HepG2 (cell line): ENCODE measurements around the gene APOLD1. TPM values are rescaled to one million over a fixed set of nuclear protein-coding genes. Genes with fewer than 3 reads are reported as not detected.

Experiments used
- ASH2L ChIP-seq: fragments of 300-600, 200-600 bp; sonication (generic); IDR thresholded peaks from 2 replicates; pipeline ENCODE4 v1.7.0; 2017; ENCODE audit warnings: low read depth, mild to moderate bottlenecking, moderate library complexity, mixed read lengths, low read length; ENCODE audit not compliant: insufficient read length
- CCAR2 ChIP-seq: fragments of 200-400 bp; formaldehyde crosslinking; optimal IDR thresholded peaks from 2 replicates; pipeline ENCODE3; 2018; ENCODE audit warnings: low read depth, mild to moderate bottlenecking, low read length, moderate library complexity
- FLYWCH1 ChIP-seq: sonication (generic); formaldehyde crosslinking; IDR thresholded peaks from 2 replicates; pipeline ENCODE4 v1.8.1; 2023; ENCODE audit warnings: mild to moderate bottlenecking, missing genetic modification reagents
- KMT2B ChIP-seq: IDR thresholded peaks from 2 replicates; pipeline ENCODE4 v1.6.1; 2016; ENCODE audit warnings: missing genetic modification reagents, missing compliant biosample characterization
- MTERF4 ChIP-seq: sonication (generic); formaldehyde crosslinking; IDR thresholded peaks from 2 replicates; pipeline ENCODE4 v1.8.0; 2023; ENCODE audit warnings: mild to moderate bottlenecking, missing genetic modification reagents
- MYC ChIP-seq: sonication (generic); formaldehyde crosslinking; IDR thresholded peaks from 2 replicates; pipeline ENCODE4 v1.9.0; 2021; ENCODE audit warnings: missing genetic modification reagents, borderline replicate concordance
- NFAT5 ChIP-seq: sonication (generic); formaldehyde crosslinking; IDR thresholded peaks from 2 replicates; pipeline ENCODE4 v1.4.0; 2020; ENCODE audit warnings: missing genetic modification reagents
- SIN3B ChIP-seq: fragments of 150-350 bp; IDR thresholded peaks from 2 replicates; pipeline ENCODE4 v1.6.1; 2014; ENCODE audit warnings: low read length
- SMARCC2 ChIP-seq: fragments of 450-650 bp; IDR thresholded peaks from 2 replicates; pipeline ENCODE4 v1.6.1; 2017; ENCODE audit warnings: antibody characterized with exemption, mild to moderate bottlenecking
- SOX13 ChIP-seq, 3 experiments: fragments of 450-650 bp in 1 of 3; sonication (generic) in 1 of 3; formaldehyde crosslinking in 1 of 3; IDR thresholded peaks in 2 of 3; conservative IDR thresholded peaks in 1 of 3; 2 replicates each; pipeline versions ENCODE4 v1.5.0 to v1.6.1; 2016 to 2020; ENCODE audit warnings: antibody characterized with exemption in 1 of 3, mild to moderate bottlenecking in 1 of 3, missing compliant biosample characterization in 1 of 3, missing genetic modification reagents in 1 of 3, moderate library complexity in 1 of 3
- ZFP36L1 ChIP-seq: sonication (generic); formaldehyde crosslinking; IDR thresholded peaks from 2 replicates; pipeline ENCODE4 v1.8.0; 2022; ENCODE audit warnings: mild to moderate bottlenecking, missing genetic modification reagents, moderate library complexity
- ZFP37 ChIP-seq: sonication (generic); formaldehyde crosslinking; IDR thresholded peaks from 2 replicates; pipeline ENCODE4 v1.4.0; 2020; ENCODE audit warnings: missing genetic modification reagents, borderline replicate concordance
- ZNF501 ChIP-seq: sonication (generic); formaldehyde crosslinking; IDR thresholded peaks from 2 replicates; pipeline ENCODE4 v1.5.1; 2020; ENCODE audit warnings: mild to moderate bottlenecking, moderate library complexity, missing genetic modification reagents
- ZNF512 ChIP-seq: sonication (generic); formaldehyde crosslinking; IDR thresholded peaks from 2 replicates; pipeline ENCODE4 v1.4.0; 2020; ENCODE audit warnings: mild to moderate bottlenecking, missing genetic modification reagents
- ZNF562 ChIP-seq: sonication (generic); formaldehyde crosslinking; IDR thresholded peaks from 2 replicates; pipeline ENCODE4 v1.8.0; 2022; ENCODE audit warnings: missing genetic modification reagents, borderline replicate concordance
- ZNF572 ChIP-seq: sonication (generic); formaldehyde crosslinking; IDR thresholded peaks from 2 replicates; pipeline ENCODE4 v1.5.1; 2020; ENCODE audit warnings: mild to moderate bottlenecking, missing genetic modification reagents
- ZNF598 ChIP-seq: sonication (generic); formaldehyde crosslinking; IDR thresholded peaks from 2 replicates; pipeline ENCODE4 v1.5.1; 2020; ENCODE audit warnings: mild to moderate bottlenecking, missing genetic modification reagents, borderline replicate concordance
- ZNF770 ChIP-seq: sonication (generic); formaldehyde crosslinking; IDR thresholded peaks from 2 replicates; pipeline ENCODE4 v1.5.0; 2020; ENCODE audit warnings: mild to moderate bottlenecking, missing genetic modification reagents
- polyA plus RNA-seq, 8 experiments: library from polyadenylated mRNA; depleted of rRNA in 3 of 8; stranded (reverse) in 7 of 8; unstranded in 1 of 8; fragments of >200 nt; fragmentation: Illumina TruSeq in 4 of 8; extraction: Trizol in 4 of 8; gene quantifications; 2 replicates each; pipeline versions ENCODE4 v1.2.1 to v1.2.3, GENCODE V29; 2011 to 2016; ENCODE audit warnings: low read depth in 4 of 8, missing spikeins in 1 of 8, mixed read lengths in 1 of 8; ENCODE audit not compliant: insufficient read depth in 1 of 8
- total RNA-seq, 5 experiments: library from RNA; depleted of rRNA; stranded (reverse); fragments of >200 nt; fragmentation: Illumina TruSeq; extraction: Trizol; gene quantifications; 2 replicates each; pipeline ENCODE4 v1.2.3, GENCODE V29; 2016; ENCODE audit warnings: low read depth in 1 of 5

Gene APOLD1
- total and polyA plus RNA-seq, 2 of the 13 experiments (the other 11 are each of a cell fraction or from before 2014, with no cell fraction given) = 0.20 to 0.84 TPM

GRCh38 chr12:12786706-12787601, 1.5 kb downstream of the APOLD1 start (continued):
- 0 out of 2 replicates have a peak, but pooled peaks have one; percentile 38 for TF ChIP-seq ZFP37 (CRISPR knock-in tag)
- TF ChIP-seq SIN3B = no peak
- TF ChIP-seq ZNF770 (CRISPR knock-in tag) = peak; percentile 56
- TF ChIP-seq ZNF598 (CRISPR knock-in tag) = no peak; the same call in 1 of the 2 replicates
- TF ChIP-seq ASH2L = no peak
- no peak for TF ChIP-seq ZNF572
- peak; percentile 94 for TF ChIP-seq ZNF562 (CRISPR knock-in tag)
- no peak for TF ChIP-seq SOX13 (IDR thresholded peaks at IDR 0.05)
- TF ChIP-seq SOX13 (CRISPR knock-in tag; conservative IDR thresholded peaks at IDR 0.05 in 1 of 2, IDR thresholded peaks at IDR 0.05 in 1 of 2) = peak in 1 of 2 experiments; percentile 12; a peak in 1 of 4 replicates
- TF ChIP-seq KMT2B (CRISPR knock-in tag) = no peak
- TF ChIP-seq NFAT5 = peak; percentile 98
- TF ChIP-seq ZFP36L1 = no peak
- TF ChIP-seq FLYWCH1 = peak; percentile 92; the same call in 1 of the 2 replicates
- no peak for TF ChIP-seq ZNF501 (CRISPR knock-in tag)
- TF ChIP-seq ZNF512 = no peak
- no peak for TF ChIP-seq CCAR2
- TF ChIP-seq MYC (CRISPR knock-in tag) = peak; percentile 86
- peak; percentile 67; the same call in 1 of the 2 replicates for TF ChIP-seq MTERF4 (CRISPR knock-in tag)
- TF ChIP-seq SMARCC2 = no peak
